Stimulated activated CD8-positive, alpha-beta memory T cell treated with anti-CD3 and anti-CD28 coated beads, Interleukin-7, amount 100 ng/mL, for 48 hours (primary cell): ENCODE results near the gene ARID5B.

Experiments used
- DNase-seq, 2 donors: peaks; one replicate each; pipeline ENCODE4 v3.0.0-alpha.2; 2020; ENCODE audit warnings: low read depth in 1 of 2; ENCODE audit errors: extremely low read depth in 1 of 2

Gene ARID5B

DNA sequence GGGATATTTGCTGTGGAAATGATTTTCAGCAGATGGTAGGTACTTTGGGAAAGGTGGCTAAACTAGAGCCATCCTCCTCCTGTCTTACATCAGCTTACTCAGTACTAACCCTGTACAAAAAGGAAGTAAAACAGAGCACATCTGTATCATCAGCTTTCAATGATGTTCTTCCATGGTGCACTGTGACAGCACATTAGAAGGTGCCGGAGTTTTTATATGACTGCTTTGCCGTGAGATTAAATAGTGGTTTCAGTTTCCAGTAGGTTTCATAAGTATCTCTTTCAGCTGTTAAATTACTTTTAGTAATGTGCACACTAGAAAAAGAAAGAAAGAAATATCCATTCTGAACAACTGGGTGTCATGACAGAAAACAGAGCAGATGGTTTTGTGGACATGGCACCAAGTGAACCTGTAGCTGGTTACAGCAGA lies 86.5 kb downstream of the ARID5B start:
- no peak for DNase-seq

DNA sequence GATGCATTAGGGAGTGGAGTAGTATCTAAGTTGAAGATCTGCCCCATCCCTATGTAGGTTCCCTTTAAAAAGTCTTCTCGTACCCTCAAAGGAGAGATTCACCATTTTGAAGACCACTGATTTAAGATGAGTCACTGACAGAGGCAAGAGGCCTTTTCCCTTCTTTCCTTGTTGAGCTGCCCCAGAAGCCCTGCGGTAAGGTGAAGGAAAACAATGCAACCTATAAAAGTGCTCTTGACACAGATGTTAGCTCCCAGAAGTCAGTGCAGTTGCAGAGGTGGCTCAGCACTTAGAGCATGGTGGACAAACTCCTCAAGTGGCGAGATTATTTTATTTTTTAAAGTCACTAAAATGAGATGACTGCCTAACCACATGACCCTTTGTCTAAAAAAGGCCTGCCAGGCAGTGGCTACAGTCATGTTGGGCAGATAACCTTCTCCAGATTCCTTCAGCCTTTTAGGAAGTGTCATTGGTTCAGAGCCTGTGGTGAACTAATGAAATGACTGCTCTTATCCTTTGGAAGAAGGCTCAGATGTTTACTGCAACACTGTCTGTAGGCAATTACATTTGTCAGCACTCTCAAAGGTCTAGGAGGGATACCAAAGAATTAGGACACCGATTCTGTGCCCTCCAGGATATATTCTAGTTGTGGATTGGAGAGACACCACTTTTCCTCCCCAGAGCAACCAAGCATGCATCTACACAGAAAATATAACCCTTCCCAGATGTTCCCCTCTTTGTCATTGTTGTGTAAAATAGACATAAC lies 88.7 kb downstream of the ARID5B start:
- no peak for DNase-seq

DNA sequence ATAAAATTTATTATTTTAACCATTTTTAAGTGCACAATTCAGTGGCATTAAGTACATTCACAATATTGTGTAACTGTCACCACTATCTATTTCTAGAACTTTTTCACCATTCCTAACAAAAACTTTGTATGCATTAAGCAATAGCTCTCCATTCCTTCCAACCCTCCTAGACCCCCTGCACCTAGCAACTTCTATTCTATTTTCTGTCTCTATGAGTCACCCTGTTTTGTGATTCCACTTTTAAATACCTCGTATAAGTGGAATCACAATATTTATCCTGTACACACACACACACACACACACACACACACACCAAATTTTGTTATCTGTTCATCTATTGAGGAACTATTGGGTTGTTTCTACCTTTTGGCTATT lies 89.2 kb downstream of the ARID5B start:
- no peak for DNase-seq

DNA sequence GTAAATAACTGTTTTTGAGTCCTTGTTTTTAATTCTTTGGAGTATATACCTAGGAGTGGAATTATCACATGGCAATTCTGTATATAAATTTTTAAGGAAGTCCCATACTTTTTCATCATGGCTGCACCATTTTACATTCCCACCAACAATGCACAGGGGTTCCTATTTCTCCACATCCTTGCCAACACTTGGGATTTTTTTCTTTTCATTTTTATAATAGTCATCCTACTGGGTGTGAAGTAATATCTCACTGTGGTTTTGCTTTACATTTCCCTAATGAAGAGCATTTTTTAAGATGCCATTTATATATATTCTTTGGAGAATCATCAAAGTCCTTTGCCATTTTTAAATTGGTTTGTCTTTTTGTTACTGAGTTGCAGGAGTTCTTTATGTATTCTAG lies 89.7 kb downstream of the ARID5B start:
- no peak for DNase-seq

DNA sequence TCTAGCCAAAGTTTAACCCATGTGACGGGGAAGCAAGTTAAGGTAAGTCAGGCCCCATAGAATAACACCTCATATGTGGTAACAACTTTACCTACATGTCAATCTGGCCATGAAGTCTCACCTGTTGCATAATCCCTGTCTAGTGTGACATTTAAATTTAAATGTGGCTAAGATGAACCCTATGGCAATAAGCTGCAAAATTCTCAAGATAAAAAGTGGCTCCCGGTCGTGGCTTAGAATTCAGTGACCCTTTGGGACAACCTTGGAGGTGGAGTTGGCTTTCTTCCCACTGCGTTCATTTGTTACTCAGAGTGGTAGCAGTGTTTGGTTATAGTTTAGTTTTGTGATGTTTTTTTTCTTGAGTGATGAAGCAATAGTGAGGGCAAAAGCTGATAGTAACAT lies 90.6 kb downstream of the ARID5B start:
- no peak for DNase-seq

DNA sequence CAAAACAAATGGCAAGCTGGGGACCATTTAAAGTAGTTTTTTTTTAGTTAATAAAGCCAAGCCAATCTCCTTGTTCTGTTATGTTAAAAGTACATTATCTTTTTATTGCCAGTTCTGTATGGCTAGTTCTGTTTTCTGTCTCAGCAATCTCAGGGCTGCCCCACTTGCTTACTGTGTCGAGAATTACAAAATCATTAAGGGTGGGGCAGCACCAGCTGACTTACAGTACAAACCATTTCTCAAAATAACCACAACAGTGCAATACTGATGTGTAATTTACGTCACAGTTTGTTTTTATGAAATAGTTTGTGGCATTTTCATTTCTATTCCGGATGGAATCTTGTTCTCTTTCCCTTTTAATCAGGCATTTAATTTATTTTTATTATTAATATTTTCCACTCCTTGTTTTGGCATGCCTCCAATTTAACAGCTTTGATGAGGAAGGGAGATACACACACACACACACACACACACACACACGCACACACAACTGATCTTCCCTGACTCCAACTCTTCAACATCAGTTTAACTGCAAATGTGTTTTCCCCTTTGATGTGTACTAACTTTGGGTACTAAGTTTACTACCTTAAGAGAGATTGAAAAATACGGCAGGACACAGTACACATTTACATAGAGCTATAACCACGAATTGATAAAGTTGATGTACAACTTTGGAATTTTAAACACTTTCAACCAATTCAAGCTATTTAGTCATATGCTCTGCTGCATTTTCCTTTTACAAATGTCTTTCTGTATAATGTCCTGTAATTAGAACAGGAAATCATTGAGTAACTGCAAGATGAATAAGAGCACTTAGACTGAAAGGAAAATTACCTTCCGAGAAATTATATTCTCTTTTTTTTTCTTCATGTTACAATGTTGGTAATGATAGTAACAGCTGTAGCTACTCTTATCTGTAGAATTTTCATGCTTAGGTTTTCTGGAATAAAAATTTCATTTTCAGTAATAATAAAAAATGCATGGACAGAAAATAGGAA lies 91.5 kb downstream of the ARID5B start:
- peak in 1 of 2 donors; percentile 34 for DNase-seq

DNA sequence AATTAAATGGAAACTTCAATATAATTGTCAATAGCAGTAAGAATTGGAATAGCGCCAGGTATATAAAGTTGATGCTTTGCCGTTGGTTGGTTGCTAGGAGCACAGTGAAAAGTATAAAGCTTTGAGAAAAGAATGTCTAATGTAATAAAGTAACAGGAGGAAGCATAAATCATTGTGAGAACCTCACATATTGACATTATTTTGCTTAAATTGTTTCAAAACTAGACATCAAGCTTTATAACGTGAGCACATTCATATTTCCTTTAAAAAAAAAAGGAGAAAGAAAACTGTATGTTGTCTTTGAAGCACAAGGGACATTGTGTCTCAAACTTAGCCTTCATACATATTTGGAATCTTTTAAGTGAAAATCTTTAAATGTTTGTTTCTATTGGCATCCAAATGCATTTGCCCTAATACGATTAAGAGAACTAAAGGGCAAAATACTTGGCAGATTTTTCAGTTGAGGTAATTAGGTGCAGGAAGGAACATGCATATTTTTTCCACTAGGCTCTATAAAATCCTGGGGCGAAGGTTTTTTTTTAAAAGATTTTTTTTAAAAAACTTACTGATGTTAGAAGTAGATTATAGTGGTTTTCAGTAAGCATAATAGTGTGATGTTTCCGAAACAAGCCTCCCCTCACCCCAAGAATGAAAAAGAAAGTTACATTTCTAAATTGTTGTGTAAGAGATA lies 92.4 kb downstream of the ARID5B start:
- no peak for DNase-seq

DNA sequence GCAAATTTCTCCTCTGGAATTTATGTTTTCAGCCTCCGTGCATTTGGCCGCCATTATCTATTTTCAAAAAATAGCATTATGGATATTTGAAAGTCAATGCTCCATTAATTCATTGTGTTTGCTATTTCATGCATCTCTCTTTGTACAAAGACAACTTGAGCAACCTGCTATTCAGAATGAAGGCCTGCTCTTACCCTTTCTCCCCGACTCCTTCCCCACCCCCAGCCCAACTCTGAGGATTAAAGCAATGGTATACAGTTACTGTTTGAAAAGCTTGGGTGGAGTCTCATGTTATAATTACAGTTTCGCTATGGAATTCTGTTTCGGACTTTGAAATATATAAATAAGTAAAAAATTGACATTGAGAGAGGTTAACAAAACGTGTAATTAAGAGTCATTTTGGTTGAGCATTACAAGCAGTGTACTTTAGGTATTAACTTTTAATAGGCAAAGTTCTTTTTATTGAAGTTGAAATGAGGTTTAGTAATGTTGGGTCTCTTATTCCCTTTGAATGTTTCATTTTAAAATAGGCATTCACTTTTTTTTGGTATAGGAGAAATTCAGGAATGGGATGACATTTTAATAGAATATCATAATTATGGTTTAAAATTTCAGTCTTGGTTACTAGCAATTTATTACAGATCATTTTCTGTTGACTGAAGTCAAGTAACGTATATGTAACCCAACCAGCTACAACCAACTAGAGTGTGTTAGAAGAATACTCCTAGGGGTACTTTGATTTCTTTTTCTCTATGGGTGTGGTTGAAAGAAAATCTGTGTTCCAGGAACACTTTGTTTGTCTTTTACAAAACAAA lies 93.1 kb downstream of the ARID5B start:
- no peak for DNase-seq

DNA sequence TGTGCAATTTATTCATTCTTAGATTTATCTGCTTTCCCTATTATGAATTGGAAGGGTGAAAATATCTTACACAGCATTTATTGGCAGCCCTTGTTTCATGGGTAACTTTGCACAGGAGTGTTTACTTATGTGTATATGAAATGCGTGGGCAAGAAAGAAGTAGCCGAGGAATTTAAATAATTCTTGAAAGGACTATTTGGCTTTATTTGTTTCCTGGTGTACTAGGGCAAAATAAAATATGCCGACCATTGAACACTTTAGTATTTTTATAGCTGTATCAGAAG lies 93.7 kb downstream of the ARID5B start:
- no peak for DNase-seq

DNA sequence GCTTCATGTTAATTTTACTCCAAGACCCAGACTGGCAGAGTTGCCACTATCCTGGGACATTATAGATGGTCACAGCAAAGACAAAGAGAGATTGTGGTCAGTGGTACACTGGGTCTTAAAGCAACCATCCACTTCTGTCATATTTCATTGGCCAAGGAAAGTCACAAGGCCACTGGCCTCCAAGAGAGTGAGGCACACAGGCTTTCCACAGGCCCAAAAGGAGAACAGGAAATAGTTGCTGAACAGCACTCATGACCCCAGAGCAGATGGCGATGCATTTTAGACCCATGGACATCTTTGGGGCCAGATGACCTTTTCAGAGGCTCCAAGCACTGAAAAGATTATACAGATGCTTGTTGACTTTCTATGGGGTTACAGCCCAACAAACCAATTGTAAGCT lies 97.4 kb downstream of the ARID5B start:
- no peak for DNase-seq

DNA sequence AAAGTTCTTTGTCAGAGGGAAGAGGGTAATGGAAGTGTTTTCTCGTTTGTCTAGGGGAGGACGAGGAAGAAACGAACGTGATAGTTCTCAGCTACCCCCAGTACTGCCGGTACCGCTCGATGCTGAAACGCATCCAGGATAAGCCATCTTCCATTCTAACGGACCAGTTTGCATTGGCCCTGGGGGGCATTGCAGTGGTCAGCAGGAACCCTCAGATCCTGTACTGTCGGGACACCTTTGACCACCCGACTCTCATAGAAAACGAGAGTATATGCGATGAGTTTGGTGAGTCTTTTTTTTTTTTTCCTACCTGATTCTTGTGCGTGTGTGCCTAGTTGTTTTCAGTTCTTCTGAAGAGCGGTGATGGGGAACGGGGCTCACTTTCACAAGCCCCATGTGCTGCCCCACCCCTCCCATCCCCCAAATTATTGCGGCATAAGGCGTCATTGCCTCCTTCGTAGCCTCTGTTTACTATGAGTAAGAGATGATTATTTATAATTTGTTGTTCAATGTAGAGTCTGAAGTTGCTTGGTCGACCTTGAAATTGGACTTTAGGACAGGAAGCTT lies 98.6 kb downstream of the ARID5B start:
- DNase-seq = no peak

DNA sequence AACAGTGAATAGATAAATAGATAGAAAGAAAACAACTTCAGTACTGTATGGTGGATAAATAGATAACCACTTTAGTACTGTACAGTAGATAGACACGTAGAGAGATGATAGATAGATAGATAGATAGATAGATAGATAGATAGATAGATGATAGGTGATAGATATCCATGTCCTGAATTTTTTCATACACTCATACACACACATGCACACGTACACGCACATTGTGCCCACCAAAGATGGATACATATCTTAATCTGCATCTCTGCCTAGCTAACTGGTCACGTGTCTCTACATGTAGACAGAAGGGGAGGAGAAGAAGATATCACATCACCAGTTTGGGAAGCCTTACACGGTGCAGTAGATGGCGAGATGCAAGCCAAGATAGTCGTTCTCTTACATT lies 99.2 kb downstream of the ARID5B start:
- no peak for DNase-seq

DNA sequence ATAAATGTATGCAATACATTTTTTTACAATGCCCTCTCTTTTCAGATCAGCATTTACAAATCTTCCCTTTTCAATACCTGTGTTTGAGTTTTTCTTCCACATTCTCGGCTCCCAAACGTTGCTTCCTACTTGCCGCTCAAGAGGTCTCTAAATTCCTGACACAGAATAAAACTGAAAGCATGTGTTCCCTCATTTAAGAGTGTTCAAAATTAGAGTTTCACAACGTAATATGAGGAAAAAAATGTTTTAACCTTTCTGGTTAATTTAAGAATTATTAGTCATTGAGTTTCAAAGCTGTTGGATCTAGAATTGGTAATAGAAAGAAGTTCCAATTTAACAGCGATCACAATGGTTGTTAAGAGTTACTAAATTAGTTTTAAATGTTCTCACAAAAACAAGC lies 100.4 kb downstream of the ARID5B start:
- DNase-seq = no peak

DNA sequence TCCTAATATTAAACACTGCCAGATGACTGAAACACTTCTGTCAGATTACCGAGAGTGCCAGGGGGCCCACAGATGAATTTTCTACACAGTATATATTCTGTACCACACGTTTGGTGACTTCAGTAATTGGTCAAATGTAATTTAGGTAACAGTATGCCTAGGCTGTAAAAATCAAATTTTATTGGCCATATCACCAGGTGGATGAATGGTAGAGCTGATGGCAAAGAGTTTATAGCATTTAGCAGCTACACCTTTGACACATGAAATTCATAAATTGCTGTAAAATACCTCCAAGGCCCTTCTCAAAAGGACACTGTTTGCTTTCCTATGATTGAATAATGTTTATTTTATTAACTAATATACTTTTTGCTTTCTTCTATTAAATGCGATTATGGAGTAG lies 101.3 kb downstream of the ARID5B start:
- DNase-seq = no peak

DNA sequence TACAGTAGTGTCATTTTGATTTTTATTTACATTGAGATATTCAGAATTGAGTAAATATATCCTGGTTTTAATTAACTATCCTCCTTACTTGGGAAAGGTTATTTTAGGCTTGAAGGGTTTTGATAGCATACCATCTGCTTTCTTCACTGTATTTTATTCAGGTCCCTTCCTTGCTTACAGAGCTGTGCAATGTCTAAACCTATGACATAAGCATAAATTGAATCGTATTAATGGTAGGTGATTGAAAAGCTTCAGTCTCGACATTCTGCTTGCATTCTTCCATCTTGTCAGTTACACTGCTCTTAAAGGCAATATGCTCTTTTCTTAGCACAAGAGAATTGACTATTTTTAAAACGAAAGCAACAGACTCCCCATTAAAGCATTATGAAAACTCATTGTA lies 102.5 kb downstream of the ARID5B start:
- DNase-seq = no peak

DNA sequence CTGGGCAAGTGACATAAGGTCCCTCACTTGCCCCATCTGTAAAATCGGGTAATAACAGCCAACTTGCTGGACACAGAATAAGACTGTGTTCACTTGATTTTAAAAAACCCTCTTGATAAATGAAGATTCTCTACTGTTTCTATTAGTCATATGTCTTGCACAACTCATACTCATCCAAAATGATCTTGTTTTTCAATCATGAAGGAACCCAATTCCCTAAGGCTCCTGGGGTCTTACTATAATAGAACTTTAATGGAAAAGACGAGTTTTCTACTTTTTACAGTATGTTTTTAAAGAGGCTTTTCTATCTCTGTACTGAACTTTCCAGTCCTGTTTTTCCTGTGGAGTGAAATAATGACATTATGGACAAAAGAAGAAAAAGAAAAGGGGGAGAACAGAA lies 103.8 kb downstream of the ARID5B start:
- DNase-seq = no peak

DNA sequence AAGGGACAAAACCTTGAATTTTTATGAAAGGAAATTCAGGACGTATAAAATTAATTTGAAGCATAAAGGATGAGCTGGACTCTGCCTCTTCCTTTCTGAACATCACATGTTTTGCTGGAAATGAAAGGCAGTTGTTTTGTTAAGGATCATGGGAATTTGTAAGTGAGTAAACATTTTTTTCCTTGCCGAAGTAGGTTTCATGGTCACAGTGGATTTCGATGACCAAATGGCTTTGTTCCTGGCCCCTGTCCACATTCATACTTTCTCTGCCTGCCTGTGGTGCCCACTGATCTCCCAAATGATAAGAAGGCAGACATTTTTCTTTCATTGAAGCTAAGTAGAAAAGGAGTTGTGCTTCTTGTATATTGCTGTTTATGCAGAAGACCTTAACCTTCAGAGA lies 104.2 kb downstream of the ARID5B start:
- no peak for DNase-seq

DNA sequence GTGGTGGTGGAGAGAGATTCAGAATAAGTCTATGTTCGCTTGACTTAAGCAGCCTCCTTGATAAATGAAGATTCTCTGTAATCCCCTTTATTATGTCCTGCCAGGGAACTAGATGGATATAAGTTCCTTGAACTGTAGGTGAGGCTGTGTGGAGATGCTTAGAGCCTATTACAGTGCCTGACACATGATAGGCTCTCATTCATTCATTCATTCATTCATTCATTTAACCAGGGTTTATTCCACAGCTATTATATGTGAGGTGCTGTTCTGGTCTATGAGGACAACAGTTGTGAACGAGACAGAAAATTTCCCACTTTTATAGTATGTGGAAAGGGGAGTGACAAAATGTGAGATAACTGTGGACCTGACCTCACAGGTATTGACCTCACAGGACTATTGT lies 105.6 kb downstream of the ARID5B start:
- DNase-seq = no peak

DNA sequence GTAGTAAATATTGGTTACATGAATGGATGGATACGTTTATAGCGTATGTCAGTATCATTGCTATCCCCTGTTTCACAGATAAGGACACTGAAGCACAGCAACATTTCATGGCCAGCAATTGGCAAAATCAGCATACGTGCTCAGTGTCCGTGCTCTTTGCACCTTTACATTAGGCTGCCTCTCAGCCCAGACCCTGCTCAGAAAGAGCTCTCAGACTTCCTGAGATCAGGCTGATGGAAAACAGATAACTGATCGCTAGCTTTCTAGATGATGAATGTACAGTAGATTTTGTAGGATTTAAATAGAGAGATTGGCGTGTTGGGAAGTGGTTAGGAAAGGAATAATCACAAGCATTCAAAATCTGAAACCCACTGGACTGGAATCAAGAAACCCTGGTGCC lies 106.7 kb downstream of the ARID5B start:
- DNase-seq = no peak

DNA sequence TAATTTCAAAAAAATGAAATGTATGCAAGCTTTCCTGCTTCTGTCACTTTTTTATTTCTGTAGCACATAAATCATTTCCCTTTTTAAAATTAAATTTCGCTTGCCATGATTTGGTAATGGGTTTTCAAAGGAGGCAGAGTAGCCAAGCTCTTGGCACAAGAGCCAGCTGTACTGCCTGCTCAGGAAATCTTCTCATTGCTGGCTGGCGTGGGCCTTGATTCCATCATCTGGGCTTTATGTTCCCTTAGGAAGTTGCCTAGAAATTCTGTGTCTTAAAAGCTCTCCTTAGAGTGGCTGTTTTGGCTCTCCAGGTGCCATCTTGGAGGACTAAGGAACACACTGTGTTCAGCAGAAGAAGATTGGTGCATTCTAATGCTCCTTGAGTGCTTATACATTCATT lies 107.4 kb downstream of the ARID5B start:
- no peak for DNase-seq

DNA sequence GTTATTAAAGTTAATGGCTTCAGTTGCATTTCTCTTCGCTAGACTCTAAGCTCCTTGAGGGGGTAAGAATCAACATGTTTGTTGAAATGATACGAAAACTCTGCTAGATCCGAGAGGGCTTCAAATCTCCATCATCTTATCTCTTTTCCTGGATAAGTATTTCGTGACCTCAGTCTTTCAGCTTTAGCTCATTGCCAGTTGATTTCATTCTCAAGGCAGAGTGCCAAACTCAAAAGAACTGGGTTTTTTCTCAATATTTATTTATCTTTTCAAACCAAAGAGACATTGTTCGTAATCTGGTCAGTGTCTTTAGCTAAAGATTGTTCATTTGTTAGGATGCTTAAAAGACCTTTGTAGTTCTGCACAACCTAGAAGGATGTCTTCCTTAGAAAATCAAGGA lies 108.9 kb downstream of the ARID5B start:
- DNase-seq = no peak
